Measurements from ENCODE around the gene CRIP2.

The CRIP2 gene

GRCh38 chr14:105445290-105445689, 29.3 kb upstream of the CRIP2 start:
- FAIRE-seq = no peak

DNA sequence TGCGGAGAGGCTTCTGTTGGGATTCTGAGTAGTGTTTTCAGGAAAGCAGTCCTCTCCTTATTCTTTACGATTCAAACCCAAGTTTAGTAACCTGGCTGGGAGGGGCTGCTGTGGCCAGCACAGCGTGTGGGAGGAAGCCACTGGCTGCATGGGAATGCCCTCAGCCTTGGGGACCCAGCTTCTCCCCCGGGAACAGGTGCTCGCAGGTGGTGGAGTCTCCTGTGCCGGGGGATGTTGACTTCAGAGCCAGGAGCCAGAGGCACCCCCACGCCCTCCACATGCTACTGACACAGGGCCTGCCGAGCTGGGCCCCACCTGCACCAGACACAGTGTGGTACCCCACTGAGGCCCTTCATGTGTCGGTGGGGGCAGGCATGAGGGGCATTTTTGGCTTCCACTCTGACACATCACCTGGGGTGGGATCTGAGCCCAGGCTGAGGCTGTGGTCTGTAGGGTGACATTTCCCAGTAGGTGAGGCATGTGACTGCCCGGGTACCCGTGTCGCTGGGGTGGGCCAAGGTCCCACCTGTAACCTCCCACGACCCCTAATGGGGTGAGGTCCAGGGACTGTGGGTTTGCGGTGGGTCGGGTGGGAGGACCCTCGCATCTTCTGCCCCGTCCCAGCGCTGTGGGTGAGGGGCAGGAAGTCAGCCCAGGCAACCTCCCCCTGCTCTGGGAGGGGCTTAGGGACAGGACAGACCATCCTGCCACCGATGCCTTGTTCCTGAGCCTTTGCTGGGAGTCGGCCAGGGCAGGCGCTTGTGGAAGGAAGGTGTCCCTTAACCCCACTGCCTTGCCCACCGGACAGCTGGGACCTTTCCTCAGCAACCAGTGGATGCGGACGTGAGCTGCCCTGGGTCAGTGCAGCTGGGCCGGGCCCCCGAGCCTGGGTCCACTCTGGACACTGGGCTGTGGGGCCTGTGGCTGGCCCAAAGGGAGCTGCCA, 28.4 kb upstream of the CRIP2 start:
- no peak for FAIRE-seq

GRCh38 chr14:105446971-105447370, 27.6 kb upstream of the CRIP2 start:
- no peak for FAIRE-seq

- no peak for FAIRE-seq
Measured at GRCh38 chr14:105447651-105448640, 26.7 kb upstream of the CRIP2 start.

- FAIRE-seq = no peak
Measured at GRCh38 chr14:105448706-105449111, 25.9 kb upstream of the CRIP2 start.

DNA sequence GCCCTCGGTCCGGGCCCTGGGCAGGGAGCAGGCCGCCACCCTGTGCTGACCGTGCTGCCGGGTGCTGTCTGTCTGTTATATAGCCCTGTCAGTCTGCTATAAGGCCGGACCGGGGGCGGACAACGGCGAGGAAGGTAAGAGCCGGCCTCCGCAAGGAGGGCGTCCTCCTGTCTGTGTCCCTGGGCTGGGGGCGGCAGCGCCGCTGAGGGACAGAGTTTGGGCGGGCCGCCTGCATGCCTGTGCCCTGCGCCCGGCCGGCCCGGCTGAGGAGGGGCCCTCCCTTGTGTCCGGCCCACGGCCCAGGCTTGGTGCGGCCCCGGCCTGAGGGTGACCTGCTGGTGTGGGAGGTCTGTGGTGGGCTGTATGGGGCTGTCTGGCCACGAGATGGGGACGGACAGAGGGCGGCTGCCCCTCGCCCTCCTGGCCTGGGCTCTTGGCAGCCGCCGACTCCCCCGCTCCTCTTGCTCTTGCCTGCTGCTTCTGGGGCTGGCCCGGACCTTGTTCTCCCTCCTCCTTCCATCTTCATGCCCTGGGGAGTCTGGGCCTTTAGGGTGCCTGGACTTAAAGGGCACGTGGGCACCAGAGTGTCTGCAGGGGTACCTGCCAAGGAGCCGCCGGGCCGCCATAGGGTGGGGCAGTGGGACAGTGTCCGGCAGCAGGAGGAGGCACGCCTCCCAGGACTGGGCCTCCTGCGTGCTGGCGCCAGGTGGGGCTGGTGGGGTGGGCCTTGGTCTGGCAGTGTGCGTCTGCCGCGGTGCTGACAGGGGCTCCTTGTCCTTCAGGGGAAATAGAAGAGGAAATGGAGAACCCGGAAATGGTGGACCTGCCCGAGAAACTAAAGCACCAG, 25.1 kb upstream of the CRIP2 start:
- FAIRE-seq = no peak

DNA sequence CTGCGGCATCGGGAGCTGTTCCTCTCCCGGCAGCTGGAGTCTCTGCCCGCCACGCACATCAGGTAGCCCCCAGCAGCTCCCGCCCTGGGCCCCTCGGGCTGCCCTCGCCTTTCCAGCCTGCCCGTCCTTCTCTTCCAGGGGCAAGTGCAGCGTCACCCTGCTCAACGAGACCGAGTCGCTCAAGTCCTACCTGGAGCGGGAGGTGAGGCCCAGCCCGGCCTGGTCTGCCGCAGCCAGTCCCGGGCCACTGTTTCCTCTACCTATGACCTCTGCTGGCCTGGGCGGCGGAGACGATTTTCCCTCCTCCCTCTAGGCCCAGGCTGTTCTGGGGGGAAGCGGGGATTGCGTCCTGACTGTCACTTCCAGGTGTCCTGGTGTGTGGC, 24.5 kb upstream of the CRIP2 start:
- FAIRE-seq = no peak

- FAIRE-seq = no peak
Measured at GRCh38 chr14:105450864-105451720, 23.5 kb upstream of the CRIP2 start.

- no peak for FAIRE-seq
Measured at GRCh38 chr14:105452963-105453362, 21.7 kb upstream of the CRIP2 start.

DNA sequence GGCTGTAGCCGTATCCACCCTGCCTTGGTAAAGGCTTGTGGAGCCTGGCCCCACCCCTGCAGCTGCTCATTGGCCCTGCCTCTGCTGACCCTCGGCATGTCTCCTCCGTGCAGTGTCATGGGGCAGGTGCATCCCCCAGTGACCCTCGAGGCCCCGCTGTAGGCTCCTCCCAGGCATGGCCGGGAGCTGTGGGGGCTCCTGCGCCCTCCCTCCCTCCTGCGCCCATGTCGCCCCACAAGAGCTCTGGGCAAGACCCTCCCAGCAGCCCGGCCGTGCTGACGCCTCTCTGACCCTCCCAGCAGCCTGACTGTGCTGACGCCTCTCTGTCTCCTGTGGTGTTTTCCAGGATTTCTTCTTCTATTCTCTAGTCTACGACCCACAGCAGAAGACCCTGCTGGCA, 20.8 kb upstream of the CRIP2 start:
- no peak for FAIRE-seq

DNA sequence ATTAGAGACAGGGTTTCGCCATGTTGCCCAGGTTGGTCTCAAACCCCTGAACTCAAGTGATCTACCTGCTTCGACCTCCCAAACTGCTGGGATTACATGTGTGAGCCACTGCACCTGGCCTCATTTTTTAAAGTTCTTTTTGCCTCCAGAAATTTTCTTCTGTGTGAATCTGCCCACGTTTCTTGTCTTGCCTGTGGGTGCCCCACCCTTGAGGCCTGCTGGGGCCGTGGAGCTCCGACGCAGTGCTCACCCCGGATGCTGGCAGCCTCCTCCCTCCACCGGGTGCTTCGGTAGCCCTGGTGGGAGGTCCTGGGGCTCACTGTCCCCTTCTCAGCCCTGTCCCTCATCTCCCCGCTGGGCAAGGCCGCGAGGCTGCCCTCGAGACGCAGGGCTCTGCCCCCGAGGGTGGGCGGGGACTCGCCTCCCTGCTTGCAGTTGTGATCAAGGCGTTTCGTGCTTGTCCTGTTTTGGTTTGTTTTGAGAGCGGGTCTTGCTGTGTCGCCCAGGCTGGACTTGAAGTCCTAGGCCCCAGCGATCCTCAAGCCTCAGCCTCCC, 19.5 kb upstream of the CRIP2 start:
- FAIRE-seq = no peak

- no peak for FAIRE-seq
Measured at GRCh38 chr14:105455766-105456660, 18.6 kb upstream of the CRIP2 start.

DNA sequence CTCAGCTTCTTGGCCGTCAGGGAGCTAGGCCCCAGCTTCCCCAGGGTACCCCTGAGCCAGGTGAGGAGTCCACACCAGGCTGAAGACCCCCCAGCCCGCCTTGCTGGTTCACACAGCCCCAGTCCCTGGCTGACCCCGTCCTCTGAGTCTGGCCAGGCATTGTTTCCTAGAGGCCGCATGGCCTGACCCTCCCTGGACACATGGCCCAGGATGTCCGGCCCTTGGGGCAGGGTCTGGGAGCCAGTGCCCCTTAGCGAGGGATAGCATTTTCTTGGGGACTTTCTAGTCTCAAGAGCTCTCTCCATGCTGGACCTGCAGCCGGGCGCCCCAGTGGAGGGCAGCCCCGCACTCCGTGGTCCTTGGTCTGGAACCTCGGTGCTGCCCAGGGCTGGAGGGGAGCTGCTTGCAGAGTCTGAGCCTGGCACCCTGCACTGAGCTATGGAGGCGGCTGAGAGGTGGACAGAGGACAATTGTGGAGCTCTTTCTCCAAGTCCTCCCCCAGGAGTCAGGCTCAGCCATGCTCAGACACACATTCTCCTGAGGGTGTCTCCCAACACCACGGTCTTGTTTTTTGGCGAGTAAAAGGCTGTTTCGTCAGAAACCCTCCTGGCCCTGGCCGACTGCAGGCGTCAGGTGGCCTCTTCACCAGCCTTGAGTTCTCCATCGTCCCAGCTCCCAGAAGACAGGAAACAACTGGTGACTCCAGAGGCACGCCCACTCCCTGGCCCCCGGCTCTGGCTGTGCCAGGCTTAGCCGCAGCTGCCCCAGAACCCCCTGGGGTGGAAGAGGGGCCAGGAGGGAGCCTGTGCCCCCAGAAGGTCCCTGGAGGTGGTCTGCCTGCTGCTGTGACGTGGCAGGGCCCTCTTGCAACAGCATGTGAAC, 17.6 kb upstream of the CRIP2 start:
- no peak for FAIRE-seq

- FAIRE-seq = no peak
Measured at GRCh38 chr14:105458010-105458409, 16.6 kb upstream of the CRIP2 start.

- no peak for FAIRE-seq
Measured at GRCh38 chr14:105458571-105458970, 16.1 kb upstream of the CRIP2 start.

DNA sequence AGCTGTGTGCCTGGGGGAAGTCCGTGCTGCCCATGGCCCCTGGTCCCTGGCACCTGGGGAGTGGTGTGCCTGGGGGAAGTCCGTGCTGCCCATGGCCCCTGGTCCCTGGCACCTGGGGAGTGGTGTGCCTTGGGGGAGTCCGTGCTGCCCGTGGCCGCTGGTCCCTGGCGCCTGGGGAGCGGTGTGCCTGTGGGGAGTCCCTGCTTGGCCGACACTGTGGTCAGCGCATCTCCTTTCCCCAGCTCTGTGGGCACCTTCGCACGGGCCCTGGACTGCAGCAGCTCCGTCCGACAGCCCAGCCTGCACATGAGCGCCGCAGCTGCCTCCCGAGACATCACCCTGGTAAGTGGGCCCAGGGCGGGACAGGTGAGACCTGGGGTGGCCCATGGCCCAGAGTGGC, 14.5 kb upstream of the CRIP2 start:
- FAIRE-seq = no peak

GRCh38 chr14:105460616-105461015, 14.0 kb upstream of the CRIP2 start:
- no peak for FAIRE-seq

GRCh38 chr14:105461903-105462302, 12.7 kb upstream of the CRIP2 start:
- FAIRE-seq = no peak

- FAIRE-seq = no peak
Measured at GRCh38 chr14:105464501-105464900, 10.1 kb upstream of the CRIP2 start.
